Neural cell (in vitro differentiated cells): Measurements from ENCODE around the gene PARM1. TPM values are rescaled to one million over a fixed set of nuclear protein-coding genes. Genes with fewer than 3 reads are reported as not detected.

Experiments used
- H2AFZ ChIP-seq: fragments of 200-600, 300-800 bp; sonication (generic), shearing (Covaris generic); 2 replicates; pipeline ENCODE4 v1.6.0; 2014; ENCODE audit warnings: low read depth, mild to moderate bottlenecking, antibody characterized with exemption, low read length, moderate library complexity
- H3F3A ChIP-seq: fragments of 200-600 bp; shearing (Covaris generic); 2 replicates; pipeline ENCODE4 v1.6.1; 2016; ENCODE audit warnings: mild to moderate bottlenecking, moderate library complexity, mixed read lengths, antibody characterized with exemption, low read length; ENCODE audit not compliant: insufficient read depth, poor library complexity, severe bottlenecking
- H3K27ac ChIP-seq: fragments of 200-600, 300-800 bp; sonication (generic), shearing (Covaris generic); 2 replicates; pipeline ENCODE4 v1.5.1; 2014; ENCODE audit warnings: mild to moderate bottlenecking, low read length, moderate library complexity
- H3K27me3 ChIP-seq: fragments of 300-800, 200-600 bp; sonication (generic), shearing (Covaris generic); 2 replicates; pipeline ENCODE4 v1.6.0; 2014; ENCODE audit warnings: mild to moderate bottlenecking, low read depth, low read length, moderate library complexity; ENCODE audit not compliant: insufficient read depth
- H3K36me3 ChIP-seq: fragments of 300-800, 200-600 bp; sonication (generic), shearing (Covaris generic); 2 replicates; pipeline ENCODE4 v1.5.1; 2014; ENCODE audit warnings: mild to moderate bottlenecking, antibody characterized with exemption, low read length, moderate library complexity; ENCODE audit not compliant: insufficient read depth
- H3K4me2 ChIP-seq: fragments of 300-800, 200-600 bp; sonication (generic), shearing (Covaris generic); 2 replicates; pipeline ENCODE4 v1.6.0; 2014; ENCODE audit warnings: mild to moderate bottlenecking, low read length
- H3K4me3 ChIP-seq: fragments of 300-800, 200-600 bp; sonication (generic), shearing (Covaris generic); 2 replicates; pipeline ENCODE4 v1.5.1; 2014; ENCODE audit warnings: mild to moderate bottlenecking, low read length, moderate library complexity
- H3K79me2 ChIP-seq: fragments of 200-600 bp; shearing (Covaris generic); replicated peaks from 2 replicates; pipeline ENCODE4 v1.6.0; 2014; ENCODE audit warnings: mild to moderate bottlenecking, low read length, moderate library complexity; ENCODE audit not compliant: insufficient read depth
- H3K9ac ChIP-seq: fragments of 300-800, 200-600 bp; sonication (generic), shearing (Covaris generic); 2 replicates; pipeline ENCODE4 v1.6.1; 2016; ENCODE audit warnings: mild to moderate bottlenecking, low read length, mixed read lengths
- H3K9me2 ChIP-seq: fragments of 200-600 bp; shearing (Covaris generic); 2 replicates; pipeline ENCODE4 v1.6.1; 2016; ENCODE audit warnings: mild to moderate bottlenecking, low read length, mixed read lengths; ENCODE audit not compliant: insufficient read depth
- H3K9me3 ChIP-seq: fragments of 200-600, 300-800 bp; sonication (generic), shearing (Covaris generic); 2 replicates; pipeline ENCODE4 v1.6.1; 2016; ENCODE audit warnings: mild to moderate bottlenecking, mixed run types, low read length, moderate library complexity, mixed read lengths
- H4K20me1 ChIP-seq: fragments of 200-600 bp; shearing (Covaris generic); 2 replicates; pipeline ENCODE4 v1.6.1; 2016; ENCODE audit warnings: mild to moderate bottlenecking, mixed run types; ENCODE audit not compliant: insufficient read depth
- CTCF ChIP-seq: fragments of 450-650 bp; IDR thresholded peaks from 2 replicates; pipeline ENCODE4 v1.5.1; 2014; ENCODE audit warnings: antibody characterized with exemption, mild to moderate bottlenecking, moderate library complexity; ENCODE audit not compliant: poor library complexity, severe bottlenecking
- EP300 ChIP-seq: fragments of 450-650 bp; conservative IDR thresholded peaks from 2 replicates; pipeline ENCODE4 v1.6.1; 2014; ENCODE audit warnings: antibody characterized with exemption, mild to moderate bottlenecking, moderate library complexity; ENCODE audit not compliant: poor library complexity, severe bottlenecking
- EZH2 ChIP-seq: fragments of 200-600, 300-800 bp; shearing (Covaris generic), sonication (generic); IDR thresholded peaks from 2 replicates; pipeline ENCODE4 v1.6.1; 2014; ENCODE audit warnings: antibody characterized with exemption, low read length, borderline replicate concordance, mild to moderate bottlenecking; ENCODE audit not compliant: insufficient read depth, poor library complexity, severe bottlenecking
- MXI1 ChIP-seq: fragments of 450-650 bp; conservative IDR thresholded peaks from 2 replicates; pipeline ENCODE4 v1.6.1; 2014; ENCODE audit warnings: antibody characterized with exemption, mild to moderate bottlenecking; ENCODE audit not compliant: poor library complexity, severe bottlenecking
- POLR2AphosphoS5 ChIP-seq: IDR thresholded peaks from 2 replicates; pipeline ENCODE4 v1.6.1; 2012
- RAD21 ChIP-seq: fragments of 450-650 bp; conservative IDR thresholded peaks from 2 replicates; pipeline ENCODE4 v1.6.1; 2014; ENCODE audit warnings: antibody characterized with exemption, mild to moderate bottlenecking, moderate library complexity
- REST ChIP-seq: IDR thresholded peaks from 2 replicates; pipeline ENCODE4 v1.6.1; 2012; ENCODE audit warnings: borderline replicate concordance
- SMC3 ChIP-seq: fragments of 450-650 bp; conservative IDR thresholded peaks from 2 replicates; pipeline ENCODE4 v1.6.1; 2014; ENCODE audit warnings: antibody characterized with exemption, mild to moderate bottlenecking, moderate library complexity; ENCODE audit not compliant: poor library complexity
- TAF1 ChIP-seq: IDR thresholded peaks from 2 replicates; pipeline ENCODE4 v1.6.1; 2012; ENCODE audit warnings: low read depth
- polyA plus RNA-seq: library from polyadenylated mRNA; depleted of rRNA; stranded (reverse); fragments of >200 nt; gene quantifications from 2 replicates; pipeline ENCODE4 v1.2.3, GENCODE V29; 2014

The PARM1 gene
- polyA plus RNA-seq, 1 donor from 2014 or later = 1.3 TPM

DNA sequence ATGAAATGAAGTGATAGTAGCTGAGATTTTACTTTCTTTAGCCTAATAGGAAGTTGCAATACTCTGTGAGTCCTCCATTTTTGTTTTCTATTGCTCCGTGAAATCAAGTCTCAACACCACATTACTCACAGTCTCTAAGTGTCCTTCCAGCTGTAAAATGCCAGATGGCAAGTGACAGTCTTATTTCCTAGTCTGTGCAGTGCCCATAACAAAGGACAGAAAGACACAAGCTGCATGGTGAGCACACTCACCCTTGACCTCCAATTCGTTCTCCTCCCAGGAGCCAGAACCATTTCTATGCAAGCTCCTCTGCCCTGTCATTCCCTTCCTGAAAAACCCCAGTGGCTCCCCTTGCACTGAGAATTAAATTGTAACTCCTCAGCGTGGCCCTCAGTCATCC is 101.6 kb downstream of the PARM1 start:
- Histone ChIP-seq H3K9me3 (no peaks in the 10 kb centered on the region), H4K20me1 (no peaks in the 10 kb centered on the region), H3K36me3 (no peaks in the 10 kb centered on the region), H3K4me2 (no peak overlapping the region), H3K9ac (no peak overlapping the region), H3K9me2 (no peaks in the 10 kb centered on the region), H3K27ac (no peak overlapping the region), H3K79me2 (no peaks in the 10 kb centered on the region), H3F3A (no peaks in the 10 kb centered on the region), H3K4me3 (no peak overlapping the region), H3K27me3 (no peaks in the 10 kb centered on the region), H2AFZ (no peak overlapping the region)
- TF ChIP-seq MXI1 (no peak), EP300 (no peak), CTCF (no peak), SMC3 (no peak), EZH2 (no peak), POLR2AphosphoS5 (no peak), TAF1 (no peak), REST (no peak), RAD21 (no peak)

GRCh38 chr4:75035321-75035720 is 102.4 kb downstream of the PARM1 start:
- Histone ChIP-seq H3K9ac (no peak overlapping the region), H3K4me3 (no peak overlapping the region), H3K27ac (no peak overlapping the region), H3K27me3 (no peaks in the 10 kb centered on the region), H3K79me2 (no peaks in the 10 kb centered on the region), H3K9me2 (no peaks in the 10 kb centered on the region), H3K9me3 (no peaks in the 10 kb centered on the region), H2AFZ (no peak overlapping the region), H3K36me3 (no peaks in the 10 kb centered on the region), H4K20me1 (no peaks in the 10 kb centered on the region), H3K4me2 (no peak overlapping the region), H3F3A (no peaks in the 10 kb centered on the region)
- TF ChIP-seq TAF1 = no peak
- no peak for TF ChIP-seq EZH2
- no peak for TF ChIP-seq RAD21
- TF ChIP-seq POLR2AphosphoS5 = no peak
- TF ChIP-seq MXI1 = no peak
- no peak for TF ChIP-seq REST
- no peak for TF ChIP-seq CTCF
- no peak for TF ChIP-seq SMC3
- TF ChIP-seq EP300 = no peak
